Measurements from ENCODE around the gene INSRR.

DNA sequence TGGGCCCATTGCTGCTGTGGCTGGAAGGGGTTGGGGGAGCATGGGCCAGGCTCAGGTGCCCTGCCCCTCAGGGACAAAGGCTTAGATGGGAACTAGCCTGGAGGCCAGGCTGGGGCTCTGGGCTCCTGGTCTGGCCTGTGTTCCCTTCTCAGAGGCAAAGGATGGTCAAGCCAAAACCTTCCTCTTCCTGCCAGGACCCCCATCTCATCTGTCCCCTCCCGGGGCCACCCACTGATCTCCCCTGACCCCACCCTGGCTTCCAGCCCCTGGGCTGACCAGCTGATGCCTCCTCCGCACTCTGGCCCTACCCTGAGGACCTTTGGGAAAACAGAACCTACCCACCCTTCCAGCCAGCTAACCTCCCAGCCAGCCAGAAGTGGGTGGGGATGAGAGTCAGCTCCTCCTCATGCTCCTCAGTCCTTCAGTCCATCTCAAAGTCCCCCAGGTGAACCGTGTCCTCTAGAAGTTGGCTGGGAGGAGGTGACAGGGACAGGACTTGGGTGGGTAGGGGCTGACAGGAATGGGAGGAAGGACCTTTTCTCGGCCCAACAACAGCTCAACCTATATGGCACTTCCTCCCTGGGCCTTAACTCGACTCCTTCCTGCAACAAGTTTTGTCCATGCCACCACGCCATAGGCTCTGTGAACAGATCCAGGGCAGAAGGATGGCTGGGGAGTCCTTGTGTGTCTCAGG is 42.1 kb upstream of the INSRR start:
- TF ChIP-seq GATA2 (IDR thresholded peaks at IDR 0.05; ENCODE audit: low read depth, low read length) (no peak), GATA3 (IDR thresholded peaks at IDR 0.05; ENCODE audit: low read depth, low read length) (no peak)

Measured in SH-SY5Y (cell line).